GM19438 (cell line): Measurements from ENCODE around the gene MAGI3.

ENCODE experiments used
- ATAC-seq: cut with Tn5 transposase; IDR thresholded peaks from one replicate; pipeline ENCODE4 v1.9.1; 2021; ENCODE audit warnings: low read depth; ENCODE audit not compliant: unreplicated experiment

Gene MAGI3

DNA sequence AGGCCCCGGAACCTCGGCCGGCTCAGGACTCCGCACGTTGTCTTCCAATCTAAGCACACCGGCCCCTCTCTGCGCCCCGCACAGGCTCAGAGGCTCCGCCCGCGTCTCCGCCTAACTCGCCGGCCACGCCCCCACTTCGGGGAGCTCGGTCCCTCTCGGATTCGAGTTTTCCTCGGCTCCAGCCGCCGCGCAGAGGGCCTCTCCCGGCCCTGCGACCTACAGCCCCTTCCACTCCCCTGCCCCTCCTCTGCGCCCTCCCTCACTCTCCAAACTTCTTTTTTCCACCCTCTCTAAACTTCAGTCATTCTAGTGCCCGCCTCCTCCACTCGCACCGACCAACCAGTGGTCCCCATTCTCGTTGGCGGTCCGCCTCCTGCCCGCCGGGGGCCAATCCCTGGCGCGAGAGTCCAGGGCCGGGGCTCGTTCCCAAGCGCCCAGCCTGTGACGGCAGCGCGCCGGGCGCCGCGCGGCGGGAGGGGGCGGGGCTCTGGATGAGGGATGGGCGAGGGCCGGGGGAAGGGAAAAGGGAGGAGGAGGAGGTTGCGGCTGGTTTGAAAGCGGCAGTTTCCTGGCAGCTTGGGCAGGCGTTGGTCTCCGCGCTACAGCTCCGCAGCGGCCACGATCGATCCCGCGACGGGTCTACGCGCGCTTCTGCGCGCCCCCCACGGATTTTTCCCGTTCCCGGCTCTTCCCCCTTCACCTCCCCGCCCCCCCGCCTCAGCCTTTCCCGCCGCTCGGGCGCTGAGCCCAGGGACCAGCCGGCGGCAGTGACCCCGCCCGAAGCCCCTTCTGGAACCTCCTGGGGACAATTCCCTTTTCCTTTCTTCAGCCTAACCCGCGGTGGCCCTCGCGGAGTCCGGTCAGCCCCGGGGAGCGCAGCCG is at the start of gene MAGI3:
Gene MAGI3, plus strand, starts transcription at position 563 of the 882 bp plus-strand sequence. CDS start 519 bp downstream, outside the sequence.
- ATAC-seq, result peak; percentile 97

DNA sequence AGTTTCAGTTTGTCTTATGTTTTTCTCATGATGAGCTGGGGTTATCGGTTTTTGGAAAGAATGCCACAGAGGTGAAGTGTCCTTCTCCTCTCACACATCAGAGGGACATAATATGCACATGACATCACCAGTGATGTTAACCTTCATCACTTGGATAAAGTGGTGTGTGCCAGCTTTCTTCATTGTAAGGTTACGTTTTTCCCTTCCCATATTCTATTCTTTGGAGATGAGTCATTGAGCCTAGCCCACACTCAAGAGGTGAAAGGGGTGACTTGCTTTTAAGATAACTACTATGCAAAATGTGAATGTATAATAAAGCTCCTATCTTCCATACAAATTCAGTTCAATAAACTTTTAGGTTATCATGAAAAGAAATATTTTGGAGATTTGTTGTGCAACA is 36.7 kb upstream of the MAGI3 start:
- ATAC-seq, result no peak

DNA sequence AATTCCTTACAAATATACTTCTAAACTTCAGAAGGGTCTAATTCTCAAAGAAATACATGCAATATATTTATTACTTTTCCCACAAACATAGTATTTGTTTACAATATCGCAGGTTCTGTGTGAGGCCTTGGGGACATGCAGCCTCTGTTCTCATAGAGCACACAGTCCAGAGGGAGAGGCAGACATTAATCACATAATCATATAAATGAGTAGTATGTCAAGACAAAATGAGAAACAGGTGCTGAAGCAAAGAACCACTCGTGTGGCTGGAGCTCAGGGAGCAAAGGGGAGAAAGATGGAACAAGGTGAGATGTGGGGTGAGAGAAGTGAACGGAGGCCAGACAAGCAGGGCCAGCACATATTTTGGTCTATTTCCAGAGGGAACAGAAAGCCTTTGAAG is 26.4 kb upstream of the MAGI3 start:
- no peak for ATAC-seq

- no peak for ATAC-seq
Observed at GRCh38 chr1:113369040-113369439, 21.3 kb upstream of the MAGI3 start.

DNA sequence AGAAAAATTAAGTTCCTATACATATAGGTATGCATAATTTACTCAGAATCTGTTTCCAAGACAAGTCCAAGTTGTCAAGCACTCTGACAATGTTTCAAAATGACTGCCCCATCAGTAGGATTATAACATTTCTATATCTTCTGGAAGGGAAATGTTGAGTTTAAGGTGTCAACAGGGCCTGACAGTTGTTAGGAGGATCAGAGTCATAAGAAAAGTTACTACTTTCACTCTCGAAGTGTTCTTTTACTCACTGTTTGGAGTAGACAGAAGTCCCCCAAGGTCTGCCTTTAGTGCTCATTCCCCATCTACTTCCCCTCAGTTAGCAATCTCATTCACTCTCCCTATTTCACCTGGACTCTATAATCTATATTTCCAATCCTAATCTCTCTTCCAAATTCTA is 20.6 kb upstream of the MAGI3 start:
- ATAC-seq, result no peak

DNA sequence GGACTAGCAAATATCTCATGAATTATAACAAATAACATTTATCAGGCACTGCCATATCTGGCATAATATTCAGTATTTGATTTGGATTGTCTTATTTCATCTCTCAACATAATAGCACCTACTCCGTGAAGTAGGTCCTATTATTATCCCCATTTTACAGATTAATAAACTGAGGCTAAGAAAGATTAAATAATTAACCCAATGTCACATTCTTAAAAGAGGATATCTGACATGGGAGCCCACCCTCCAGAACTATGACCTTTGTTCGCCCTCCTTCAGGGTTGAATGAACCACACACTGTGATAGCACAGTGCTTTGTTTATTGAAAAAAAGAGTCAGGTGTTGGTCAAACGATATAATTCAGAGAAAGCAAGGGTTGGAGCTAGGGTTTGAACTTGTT is 19.4 kb upstream of the MAGI3 start:
- ATAC-seq, result no peak

DNA sequence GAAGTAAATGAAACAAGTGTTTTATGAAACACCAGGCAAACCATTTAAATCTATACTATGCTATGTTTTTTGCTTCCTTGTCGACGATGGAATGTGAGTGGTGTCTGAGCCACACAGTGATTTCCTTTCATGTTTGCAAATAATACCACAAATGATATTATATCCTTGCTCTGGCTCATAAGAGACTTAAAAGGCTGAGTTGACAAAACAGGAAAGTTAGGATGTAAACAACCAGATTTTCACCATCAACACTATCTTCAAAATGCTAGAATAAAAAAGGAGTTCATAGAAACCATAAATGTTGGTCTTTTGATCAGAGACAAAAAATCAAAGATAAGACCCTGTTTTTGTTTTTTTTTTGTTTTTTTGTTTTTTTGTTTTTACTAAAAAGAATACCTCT is 17.8 kb upstream of the MAGI3 start:
- no peak for ATAC-seq

DNA sequence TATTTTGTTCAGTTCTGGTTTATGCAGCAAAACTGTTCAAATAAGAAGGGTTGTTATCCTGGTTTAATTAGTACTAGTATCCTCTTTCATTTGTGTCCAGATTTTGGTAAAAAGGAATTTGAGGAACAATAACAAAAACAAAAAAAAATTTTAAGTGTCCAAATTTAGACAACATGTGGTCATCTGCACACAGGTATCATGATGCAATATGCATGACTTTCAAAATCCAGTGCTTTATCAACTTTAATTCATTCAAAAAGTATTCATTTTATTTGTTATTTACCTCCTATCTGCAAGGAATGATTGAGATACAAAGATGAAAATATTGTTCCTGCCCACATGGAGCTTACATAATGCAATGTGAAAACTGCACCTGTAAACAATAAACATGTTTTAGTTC is 16.7 kb upstream of the MAGI3 start:
- no peak for ATAC-seq

DNA sequence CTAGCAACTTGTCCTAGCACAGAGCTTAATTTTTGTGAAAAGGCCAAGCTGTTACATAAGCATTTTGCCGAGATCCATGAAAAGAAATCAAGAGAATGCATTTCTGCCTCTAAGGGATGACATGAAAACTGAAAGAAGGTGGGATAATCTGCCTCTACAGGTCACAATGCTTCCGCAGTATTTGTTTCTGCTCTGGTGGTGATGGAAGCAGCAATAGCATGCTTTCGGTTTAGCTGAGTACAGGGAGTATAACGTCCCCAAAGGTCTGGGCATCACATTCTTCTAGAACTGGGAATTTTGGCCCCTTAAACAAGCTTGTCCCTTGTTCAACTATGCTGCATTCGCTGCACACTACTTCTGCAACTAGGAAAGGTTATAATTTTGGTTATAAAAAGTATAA is 14.4 kb upstream of the MAGI3 start:
- ATAC-seq, result no peak

DNA sequence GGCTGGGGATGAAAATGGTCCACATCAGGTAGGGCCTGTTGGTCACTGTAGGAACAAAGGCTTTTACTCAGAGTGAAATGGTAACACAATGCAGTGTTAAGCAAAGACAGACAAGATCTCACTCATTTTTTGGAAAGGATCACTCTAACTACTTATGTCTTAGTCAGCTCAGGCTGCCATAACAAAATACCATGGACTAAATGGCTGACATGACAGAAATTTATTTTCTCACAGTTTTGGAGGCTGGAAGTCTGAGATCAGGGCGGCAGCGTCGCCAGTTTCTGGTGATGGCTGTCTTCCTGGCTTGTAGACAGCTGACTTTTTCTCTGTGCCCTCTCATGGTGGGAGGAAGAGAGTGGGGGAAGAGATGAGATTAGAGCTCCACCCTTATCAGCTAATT is 10.2 kb upstream of the MAGI3 start:
- ATAC-seq, result no peak

DNA sequence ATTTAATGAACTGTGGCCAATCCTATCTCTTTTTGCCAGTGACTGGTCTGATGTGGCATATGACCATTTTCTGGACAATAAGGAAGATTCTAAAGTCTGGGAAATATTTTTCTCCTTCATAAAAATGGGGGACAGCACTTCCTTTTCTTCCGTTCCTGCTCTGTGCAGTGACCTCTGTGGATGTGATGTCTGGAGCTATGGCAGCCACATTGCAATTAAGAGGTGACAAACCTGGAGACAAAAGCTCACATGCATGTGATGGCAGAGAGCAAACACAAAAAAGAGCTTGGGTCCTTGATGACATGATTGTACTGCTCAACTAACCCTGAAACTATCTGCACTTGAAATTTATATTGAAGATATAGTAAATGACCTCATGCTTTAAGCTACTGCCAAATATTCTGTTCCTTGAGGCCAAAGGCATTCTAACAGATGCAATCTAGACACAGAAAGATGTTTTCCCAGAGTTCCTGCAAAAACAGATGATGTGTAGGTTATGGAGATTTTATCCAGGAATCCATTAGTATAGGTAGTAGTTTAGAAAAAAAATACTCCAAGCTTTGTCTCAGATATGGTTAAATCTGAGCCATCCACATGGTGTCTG is 2.2 kb upstream of the MAGI3 start:
- no peak for ATAC-seq

GRCh38 chr1:113388621-113389358 is 1.5 kb upstream of the MAGI3 start:
- ATAC-seq, result no peak

GRCh38 chr1:113389359-113389952 is 859 bp upstream of the MAGI3 start:
- ATAC-seq, result no peak

- peak; percentile 18 for ATAC-seq
Observed at GRCh38 chr1:113390871-113391648, 745 bp downstream of the MAGI3 start.

GRCh38 chr1:113391649-113392271 is 1.4 kb downstream of the MAGI3 start:
- no peak for ATAC-seq

GRCh38 chr1:113392541-113393128 is 2.3 kb downstream of the MAGI3 start:
- no peak for ATAC-seq

DNA sequence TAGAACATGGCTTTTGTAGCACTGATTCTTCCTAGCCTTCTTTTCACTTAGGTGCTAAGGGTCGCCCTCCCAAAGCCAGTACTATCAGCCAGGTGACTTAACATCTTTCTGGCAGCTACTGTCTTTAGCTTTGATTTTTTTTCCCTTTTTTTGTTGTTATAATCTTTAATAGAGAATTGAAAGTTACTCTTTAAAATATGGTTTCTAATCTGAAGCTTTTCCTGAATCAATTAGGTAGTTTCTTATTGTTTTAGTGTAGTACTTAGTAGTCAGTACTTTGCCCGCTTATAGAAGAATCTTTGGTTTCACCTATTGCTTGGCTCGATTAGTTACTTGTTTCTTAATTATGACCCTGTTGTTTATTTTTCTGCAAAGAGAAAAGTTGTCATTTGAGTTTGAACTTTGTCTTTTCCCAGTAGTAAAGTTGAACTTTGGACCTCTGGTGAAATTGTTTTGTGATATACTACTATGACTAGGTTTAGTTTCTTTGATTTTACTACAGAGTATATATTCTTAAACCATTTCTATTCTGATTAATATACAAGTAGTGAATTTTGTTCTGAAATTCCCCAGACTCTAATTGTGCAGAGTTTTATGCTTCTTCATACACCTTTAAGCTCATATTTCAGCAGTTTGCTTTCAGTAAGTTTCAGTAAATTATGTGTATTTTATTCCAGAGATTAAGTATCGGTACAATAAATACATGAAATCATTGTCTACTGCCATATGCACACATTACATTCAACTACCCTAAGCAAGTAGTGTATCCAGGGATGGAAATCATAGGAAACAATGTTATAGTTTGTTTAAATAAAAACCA is 3.9 kb downstream of the MAGI3 start:
- no peak for ATAC-seq

DNA sequence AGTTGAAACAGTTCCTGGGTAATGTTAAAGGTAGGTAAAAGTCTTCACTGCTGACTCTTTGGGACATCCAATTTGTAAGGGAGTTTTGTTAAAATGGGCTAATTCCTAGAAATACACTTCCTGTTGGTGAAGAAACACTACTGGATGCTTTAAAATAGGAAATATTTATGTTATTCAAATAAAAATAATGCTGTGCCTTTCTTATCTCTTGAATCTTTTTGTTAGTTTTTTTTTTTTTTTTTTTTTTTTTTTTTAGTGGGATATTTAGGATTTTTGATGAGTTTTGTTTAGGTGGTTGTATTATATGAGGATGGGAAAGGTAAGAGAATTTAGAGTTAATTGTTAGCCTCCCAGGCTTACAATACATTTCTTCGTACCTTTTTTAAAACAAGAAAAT is 4.5 kb downstream of the MAGI3 start:
- ATAC-seq, result no peak

GRCh38 chr1:113396102-113396501 is 5.8 kb downstream of the MAGI3 start:
- ATAC-seq, result no peak
